Muscle layer of duodenum (tissue), 2 donors: ENCODE data around the gene PHF13.
A peak's percentile ranks its signal among the peaks of the same experiment; 100 is the strongest.

Source experiments
- H3K27ac ChIP-seq: one replicate; pipeline ENCODE4 v1.7.0; 2013; ENCODE audit warnings: mild to moderate bottlenecking, low read length
- H3K27me3 ChIP-seq: one replicate; pipeline ENCODE4 v1.7.0; 2013; ENCODE audit warnings: low read depth, mild to moderate bottlenecking, control low read depth, low read length
- H3K36me3 ChIP-seq, 2 donors: one replicate each; pipeline ENCODE4 v1.7.0; 2013; ENCODE audit warnings: low read length in 2 of 2, control low read depth in 1 of 2, mild to moderate bottlenecking in 1 of 2; ENCODE audit not compliant: insufficient read depth in 2 of 2, control insufficient read depth in 1 of 2
- H3K4me1 ChIP-seq, 2 donors: one replicate each; pipeline ENCODE4 v1.7.0; 2013; ENCODE audit warnings: low read length in 2 of 2, mild to moderate bottlenecking in 2 of 2, control low read depth in 1 of 2, moderate library complexity in 1 of 2; ENCODE audit not compliant: insufficient read depth in 2 of 2, control insufficient read depth in 1 of 2
- H3K4me3 ChIP-seq, 2 donors: one replicate each; pipeline ENCODE4 v1.7.0; 2013; ENCODE audit warnings: low read length in 2 of 2, low read depth in 1 of 2, mild to moderate bottlenecking in 1 of 2
- H3K9me3 ChIP-seq, 2 donors: one replicate each; pipeline ENCODE4 v1.7.0; 2013; ENCODE audit warnings: low read length in 2 of 2, control low read depth in 1 of 2, mild to moderate bottlenecking in 1 of 2; ENCODE audit not compliant: control insufficient read depth in 1 of 2
- donor health status: healthy.

Gene PHF13

DNA sequence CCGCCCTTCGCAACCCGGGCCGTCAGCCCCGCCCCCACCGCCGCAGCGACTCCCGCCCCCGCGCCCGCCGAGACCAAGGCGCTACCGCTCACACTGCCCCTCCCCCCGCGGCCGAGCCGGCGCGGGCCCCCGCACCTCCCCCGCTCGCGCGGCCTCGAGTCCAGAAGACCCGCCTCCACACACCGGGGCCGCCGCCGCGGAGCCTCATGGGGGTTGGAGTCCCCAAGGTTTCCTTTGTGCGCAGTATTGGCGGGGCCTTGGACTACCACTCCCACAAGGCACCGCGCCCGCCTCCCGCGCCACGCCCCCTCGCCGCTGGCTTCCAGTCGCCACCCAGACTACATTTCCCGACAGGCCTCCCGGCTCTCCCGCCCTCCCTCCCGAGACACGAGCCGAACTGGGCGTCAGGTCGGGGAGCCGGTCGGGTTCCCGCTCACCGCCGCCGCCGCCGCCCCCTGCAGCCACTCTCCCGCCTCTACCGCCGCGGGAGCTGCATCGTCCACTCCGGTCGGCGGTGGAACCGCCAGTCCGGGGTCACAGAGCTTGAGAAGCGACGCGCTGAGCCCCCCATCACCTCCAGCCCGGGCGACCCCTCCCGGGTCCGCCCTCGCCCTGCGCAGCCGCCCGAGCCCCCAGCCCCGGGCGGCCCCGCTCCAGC, at the start of gene PHF13:
PHF13 (plus strand) TSS at position 371 of the 658 bp plus-strand sequence. CDS start 336 bp downstream, outside the sequence.
- Histone ChIP-seq H3K27ac (peak within 1 kb of the TSS; percentile 91), H3K27me3 (no peaks in the 10 kb centered on the region), H3K4me1 (peaks cover 4 to 25% of the 10 kb centered on the region in 2 donors), H3K9me3 (no peaks in the 10 kb centered on the region), H3K4me3 (peak within 1 kb of the TSS; percentile 81 to 87), H3K36me3 (peaks cover 0 to 3% of the 10 kb centered on the region in 2 donors)

DNA sequence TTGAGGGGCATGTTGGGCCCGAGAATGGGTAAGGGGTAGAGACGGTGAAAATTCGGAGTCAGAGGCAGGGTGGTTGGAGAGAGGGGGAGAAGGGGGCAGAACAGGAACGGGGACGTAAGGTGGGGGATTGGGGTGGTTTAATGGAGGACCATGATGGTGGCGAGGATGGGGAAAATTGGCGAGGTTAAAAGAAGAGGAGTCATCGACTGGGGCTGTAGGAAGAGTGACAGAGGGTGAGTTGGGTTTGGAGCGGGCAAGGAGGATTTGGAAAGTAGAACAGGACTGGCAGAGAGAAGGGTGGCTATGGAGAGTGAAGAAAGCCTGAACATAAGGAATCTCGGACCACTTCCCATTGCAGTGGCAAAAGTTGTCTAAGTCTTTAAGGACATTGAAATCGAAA, 44.5 kb upstream of the PHF13 start:
- H3K4me3 ChIP-seq: no peak overlapping the region
- H3K36me3 ChIP-seq: no peaks in the 10 kb centered on the region
- no peaks in the 10 kb centered on the region for H3K27me3 ChIP-seq
- peaks cover 0 to 4% of the 10 kb centered on the region in 2 donors for H3K9me3 ChIP-seq
- H3K27ac ChIP-seq: no peak overlapping the region
- no peaks in the 10 kb centered on the region for H3K4me1 ChIP-seq

DNA sequence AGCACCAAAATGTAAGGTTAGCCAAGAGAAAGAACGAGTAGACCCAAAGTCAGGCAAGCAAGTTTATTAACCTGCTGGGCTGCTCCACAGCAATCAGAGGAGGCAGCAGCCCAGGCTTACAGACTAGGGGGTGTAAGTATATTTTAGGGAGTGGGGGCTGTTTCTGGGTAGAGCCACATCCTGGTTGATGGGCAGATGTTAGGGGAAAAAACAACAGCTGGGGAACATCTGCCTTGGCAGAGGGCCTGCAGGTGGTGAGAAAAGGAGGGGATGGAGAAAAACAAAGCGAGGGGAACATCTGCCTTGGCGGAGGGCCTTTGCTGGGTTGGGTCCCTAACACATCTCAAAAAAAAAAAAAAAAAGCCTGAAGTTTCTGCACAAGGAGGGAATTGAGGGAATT, 43.4 kb upstream of the PHF13 start:
- H3K4me1 ChIP-seq: no peaks in the 10 kb centered on the region
- no peak overlapping the region for H3K27ac ChIP-seq
- H3K9me3 ChIP-seq: peaks cover 0 to 4% of the 10 kb centered on the region in 2 donors
- no peaks in the 10 kb centered on the region for H3K36me3 ChIP-seq
- H3K27me3 ChIP-seq: no peaks in the 10 kb centered on the region
- no peak overlapping the region for H3K4me3 ChIP-seq

DNA sequence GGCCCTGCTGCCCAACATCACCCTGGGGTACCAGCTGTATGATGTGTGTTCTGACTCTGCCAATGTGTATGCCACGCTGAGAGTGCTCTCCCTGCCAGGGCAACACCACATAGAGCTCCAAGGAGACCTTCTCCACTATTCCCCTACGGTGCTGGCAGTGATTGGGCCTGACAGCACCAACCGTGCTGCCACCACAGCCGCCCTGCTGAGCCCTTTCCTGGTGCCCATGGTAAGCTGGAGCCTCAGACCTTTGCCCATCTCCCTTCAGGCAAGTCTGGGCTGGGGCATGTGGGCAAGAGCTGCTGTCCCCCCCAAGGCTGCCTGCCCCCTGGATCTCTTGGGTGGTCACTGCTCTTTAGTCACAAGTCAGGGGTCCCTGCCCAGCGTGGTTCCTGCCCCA, 42.5 kb upstream of the PHF13 start:
- no peaks in the 10 kb centered on the region for H3K27me3 ChIP-seq
- H3K4me1 ChIP-seq: no peaks in the 10 kb centered on the region
- peaks cover 0 to 4% of the 10 kb centered on the region in 2 donors for H3K9me3 ChIP-seq
- H3K36me3 ChIP-seq: no peaks in the 10 kb centered on the region
- H3K27ac ChIP-seq: no peak overlapping the region
- H3K4me3 ChIP-seq: no peak overlapping the region

DNA sequence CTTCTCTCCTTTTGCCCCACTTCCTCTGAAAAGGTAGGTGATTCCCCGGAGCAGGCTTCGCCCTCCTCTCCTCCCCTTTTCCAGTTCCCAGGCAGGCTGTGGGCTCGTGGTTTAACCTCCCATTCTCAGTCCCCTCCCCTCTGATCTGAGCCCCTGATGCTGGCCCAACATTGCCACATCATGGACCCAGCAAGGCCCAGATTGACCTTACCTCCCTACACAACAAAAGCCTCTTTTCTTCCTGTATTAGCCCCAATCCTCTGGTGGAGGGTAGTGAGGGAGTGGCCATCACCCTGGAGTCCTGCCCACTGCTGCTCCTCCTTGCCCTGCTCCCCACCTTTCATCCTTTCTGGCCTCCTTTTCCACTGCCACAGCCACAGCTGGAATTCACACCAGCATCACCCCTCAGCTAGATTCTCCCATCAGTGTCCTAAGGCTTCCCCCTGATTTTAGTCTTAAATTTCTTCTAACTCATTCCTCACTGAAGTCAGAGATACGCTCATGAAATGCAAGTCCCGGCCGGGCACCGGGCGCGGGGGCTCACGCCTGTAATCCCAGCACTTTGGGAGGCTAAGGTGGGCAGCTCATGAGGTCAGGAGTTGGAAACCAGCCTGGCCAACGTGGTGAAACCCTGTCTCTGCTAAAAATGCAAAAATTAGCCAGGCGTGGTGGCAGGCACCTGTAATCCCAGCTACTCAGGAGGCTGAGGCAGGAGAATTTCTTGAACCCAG, 40.7 kb upstream of the PHF13 start:
- Histone ChIP-seq H3K4me1 (no peaks in the 10 kb centered on the region), H3K27ac (no peak overlapping the region), H3K36me3 (no peaks in the 10 kb centered on the region), H3K4me3 (no peak overlapping the region), H3K9me3 (peaks cover 0 to 4% of the 10 kb centered on the region in 2 donors), H3K27me3 (no peaks in the 10 kb centered on the region)

DNA sequence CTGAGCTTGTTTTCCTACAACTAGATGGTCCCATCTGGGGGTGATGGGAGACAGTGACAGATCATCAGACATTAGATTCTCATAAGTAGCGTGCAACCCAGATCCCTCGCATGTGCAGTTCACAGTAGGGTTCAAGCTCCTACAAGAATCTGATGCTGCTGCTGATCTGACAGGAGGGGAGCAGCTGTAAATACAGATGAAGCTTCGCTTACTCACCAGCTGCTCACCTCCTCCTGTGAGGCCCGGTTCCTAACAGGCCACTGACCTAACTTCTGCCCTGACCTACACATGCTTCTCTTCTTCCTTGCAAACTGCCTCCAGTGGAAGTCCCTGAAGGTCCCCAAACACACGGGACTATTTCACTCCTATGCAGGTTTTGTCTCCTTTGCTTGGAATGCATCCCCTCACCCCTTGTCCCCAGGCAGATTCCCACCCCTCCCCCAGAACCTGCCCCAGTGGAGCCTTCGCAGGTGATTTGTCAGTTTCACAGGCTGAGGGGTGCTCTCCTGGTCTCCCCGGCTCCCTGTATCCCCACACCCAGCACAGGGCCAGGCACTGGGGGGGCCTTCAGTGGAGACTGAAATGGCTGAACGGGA, 39.4 kb upstream of the PHF13 start:
- no peak overlapping the region for H3K4me3 ChIP-seq
- H3K9me3 ChIP-seq: peaks cover 0 to 4% of the 10 kb centered on the region in 2 donors
- H3K27ac ChIP-seq: no peak overlapping the region
- peaks cover 1 to 2% of the 10 kb centered on the region in 2 donors for H3K4me1 ChIP-seq
- no peaks in the 10 kb centered on the region for H3K27me3 ChIP-seq
- no peaks in the 10 kb centered on the region for H3K36me3 ChIP-seq

DNA sequence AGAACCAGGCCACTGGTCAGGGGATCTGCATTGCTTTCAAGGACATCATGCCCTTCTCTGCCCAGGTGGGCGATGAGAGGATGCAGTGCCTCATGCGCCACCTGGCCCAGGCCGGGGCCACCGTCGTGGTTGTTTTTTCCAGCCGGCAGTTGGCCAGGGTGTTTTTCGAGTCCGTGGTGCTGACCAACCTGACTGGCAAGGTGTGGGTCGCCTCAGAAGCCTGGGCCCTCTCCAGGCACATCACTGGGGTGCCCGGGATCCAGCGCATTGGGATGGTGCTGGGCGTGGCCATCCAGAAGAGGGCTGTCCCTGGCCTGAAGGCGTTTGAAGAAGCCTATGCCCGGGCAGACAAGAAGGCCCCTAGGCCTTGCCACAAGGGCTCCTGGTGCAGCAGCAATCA, 38.7 kb upstream of the PHF13 start:
- Histone ChIP-seq H3K4me1 (peaks cover 5% of the 10 kb centered on the region in 2 donors), H3K9me3 (peaks cover 0 to 4% of the 10 kb centered on the region in 2 donors), H3K36me3 (no peaks in the 10 kb centered on the region), H3K27me3 (no peaks in the 10 kb centered on the region), H3K4me3 (no peak overlapping the region), H3K27ac (no peak overlapping the region)

DNA sequence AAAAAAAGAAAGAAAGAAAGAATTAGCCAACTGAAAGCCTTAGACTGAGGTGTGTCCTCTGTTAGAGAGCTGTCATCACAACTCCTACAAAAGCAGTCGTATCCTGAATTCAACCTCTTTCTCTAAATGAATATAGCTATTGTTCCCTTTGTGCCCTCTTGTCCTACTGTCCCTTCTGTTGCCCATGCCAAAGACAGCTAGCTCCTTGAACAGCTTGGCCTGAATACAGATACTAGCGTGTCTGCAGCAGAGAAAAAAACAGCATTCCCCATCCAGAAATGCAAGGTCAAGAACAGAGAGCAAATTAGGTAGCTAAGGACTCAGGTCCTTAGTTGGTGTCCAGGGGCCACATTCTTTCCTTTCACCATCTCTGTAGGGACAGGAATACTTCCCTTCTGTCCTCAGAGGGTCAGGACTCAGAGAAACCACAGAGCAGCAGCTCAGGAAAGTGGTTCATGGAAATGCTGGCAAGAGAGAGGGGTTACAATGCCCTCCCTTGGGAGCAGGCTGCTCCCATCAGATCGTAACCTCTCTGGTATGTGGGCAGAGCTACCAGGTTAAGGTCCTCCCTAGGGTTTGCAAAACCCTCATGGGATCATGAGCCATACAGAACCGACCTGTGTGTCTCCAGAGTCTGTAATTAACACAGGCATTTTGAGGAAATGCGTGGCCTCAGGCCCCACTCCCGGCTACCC, 35.6 kb upstream of the PHF13 start:
- peaks cover 16 to 21% of the 10 kb centered on the region in 2 donors for H3K4me1 ChIP-seq
- no peaks in the 10 kb centered on the region for H3K36me3 ChIP-seq
- no peaks in the 10 kb centered on the region for H3K9me3 ChIP-seq
- no peak overlapping the region for H3K27ac ChIP-seq
- H3K4me3 ChIP-seq: no peak overlapping the region
- no peaks in the 10 kb centered on the region for H3K27me3 ChIP-seq

DNA sequence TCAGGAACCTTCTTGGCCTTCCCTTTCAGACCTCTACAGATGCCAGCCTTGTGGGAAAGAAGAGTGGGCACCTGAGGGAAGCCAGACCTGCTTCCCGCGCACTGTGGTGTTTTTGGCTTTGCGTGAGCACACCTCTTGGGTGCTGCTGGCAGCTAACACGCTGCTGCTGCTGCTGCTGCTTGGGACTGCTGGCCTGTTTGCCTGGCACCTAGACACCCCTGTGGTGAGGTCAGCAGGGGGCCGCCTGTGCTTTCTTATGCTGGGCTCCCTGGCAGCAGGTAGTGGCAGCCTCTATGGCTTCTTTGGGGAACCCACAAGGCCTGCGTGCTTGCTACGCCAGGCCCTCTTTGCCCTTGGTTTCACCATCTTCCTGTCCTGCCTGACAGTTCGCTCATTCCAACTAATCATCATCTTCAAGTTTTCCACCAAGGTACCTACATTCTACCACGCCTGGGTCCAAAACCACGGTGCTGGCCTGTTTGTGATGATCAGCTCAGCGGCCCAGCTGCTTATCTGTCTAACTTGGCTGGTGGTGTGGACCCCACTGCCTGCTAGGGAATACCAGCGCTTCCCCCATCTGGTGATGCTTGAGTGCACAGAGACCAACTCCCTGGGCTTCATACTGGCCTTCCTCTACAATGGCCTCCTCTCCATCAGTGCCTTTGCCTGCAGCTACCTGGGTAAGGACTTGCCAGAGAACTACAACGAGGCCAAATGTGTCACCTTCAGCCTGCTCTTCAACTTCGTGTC, 34.7 kb upstream of the PHF13 start:
- peak overlapping the region; percentile 44 to 82 for H3K4me3 ChIP-seq
- peak overlapping the region; percentile 88 for H3K27ac ChIP-seq
- no peaks in the 10 kb centered on the region for H3K27me3 ChIP-seq
- peaks cover 16 to 21% of the 10 kb centered on the region in 2 donors for H3K4me1 ChIP-seq
- H3K9me3 ChIP-seq: no peaks in the 10 kb centered on the region
- H3K36me3 ChIP-seq: no peaks in the 10 kb centered on the region

DNA sequence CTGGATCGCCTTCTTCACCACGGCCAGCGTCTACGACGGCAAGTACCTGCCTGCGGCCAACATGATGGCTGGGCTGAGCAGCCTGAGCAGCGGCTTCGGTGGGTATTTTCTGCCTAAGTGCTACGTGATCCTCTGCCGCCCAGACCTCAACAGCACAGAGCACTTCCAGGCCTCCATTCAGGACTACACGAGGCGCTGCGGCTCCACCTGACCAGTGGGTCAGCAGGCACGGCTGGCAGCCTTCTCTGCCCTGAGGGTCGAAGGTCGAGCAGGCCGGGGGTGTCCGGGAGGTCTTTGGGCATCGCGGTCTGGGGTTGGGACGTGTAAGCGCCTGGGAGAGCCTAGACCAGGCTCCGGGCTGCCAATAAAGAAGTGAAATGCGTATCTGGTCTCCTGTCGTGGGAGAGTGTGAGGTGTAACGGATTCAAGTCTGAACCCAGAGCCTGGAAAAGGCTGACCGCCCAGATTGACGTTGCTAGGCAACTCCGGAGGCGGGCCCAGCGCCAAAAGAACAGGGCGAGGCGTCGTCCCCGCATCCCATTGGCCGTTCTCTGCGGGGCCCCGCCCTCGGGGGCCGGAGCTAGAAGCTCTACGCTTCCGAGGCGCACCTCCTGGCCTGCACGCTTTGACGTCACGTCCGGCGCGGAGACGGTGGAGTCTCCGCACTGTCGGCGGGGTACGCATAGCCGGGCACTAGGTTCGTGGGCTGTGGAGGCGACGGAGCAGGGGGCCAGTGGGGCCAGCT, 34.0 kb upstream of the PHF13 start, which contains the start of gene ZBTB48:
ZBTB48 (plus strand) TSS at position 621 of the 745 bp plus-strand sequence. CDS start 616 bp downstream, outside the sequence.
- Histone ChIP-seq H3K9me3 (no peaks in the 10 kb centered on the region), H3K4me3 (peak within 1 kb of the TSS; percentile 79 to 82), H3K36me3 (no peaks in the 10 kb centered on the region), H3K4me1 (peaks cover 16 to 21% of the 10 kb centered on the region in 2 donors), H3K27ac (peak within 1 kb of the TSS; percentile 88), H3K27me3 (no peaks in the 10 kb centered on the region)
